ENCODE measurements around the gene MVB12B. TPM values are rescaled to one million over a fixed set of nuclear protein-coding genes. Genes with fewer than 3 reads are reported as not detected.
"Not testable (repeated sequence)": the region's sequence is repeated elsewhere in the genome, so short reads cannot be mapped to it uniquely, and the experiment has no call there.

MVB12B gene
- total RNA-seq, 2 donors from 2014 or later: 10.4 to 13.9 TPM

DNA sequence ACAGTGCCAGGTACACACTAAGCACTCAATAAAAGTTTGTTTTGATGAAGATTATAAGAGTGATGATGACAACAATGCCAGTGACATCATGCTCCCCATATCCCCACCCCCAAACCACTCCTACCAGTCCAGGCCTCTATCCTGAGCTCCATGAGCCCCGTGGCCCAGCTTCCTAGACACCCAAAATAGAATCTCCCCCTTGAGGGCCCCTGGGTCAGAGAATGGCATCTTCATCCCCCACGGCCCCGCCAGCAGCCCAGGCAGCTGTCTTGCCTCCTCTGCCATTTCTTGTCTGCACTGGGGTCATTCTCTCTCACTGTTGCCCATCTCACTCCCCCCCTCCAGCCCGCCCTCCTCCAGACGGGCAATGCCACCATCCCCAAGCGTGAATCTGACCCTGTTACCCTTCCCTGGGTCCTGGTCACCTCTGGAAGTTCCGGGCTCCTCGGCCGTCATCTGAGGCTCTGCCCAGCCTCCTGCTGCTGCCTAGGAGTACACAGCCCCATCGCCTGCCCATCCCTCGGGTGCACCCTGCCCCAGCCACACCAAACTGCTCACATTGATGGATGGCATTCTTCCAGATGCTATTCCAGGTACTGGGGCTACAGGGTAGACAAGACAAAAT lies 210.3 kb downstream of the MVB12B start:
- Mint-ChIP-seq H3K4me3 (no peak overlapping the region), H3K27me3 (peaks cover 59% of the 10 kb centered on the region), H3K36me3 (ENCODE audit: low read depth) (peaks cover 3% of the 10 kb centered on the region), H3K27ac (no peak overlapping the region), H3K4me1 (peaks cover 2% of the 10 kb centered on the region)
- ATAC-seq: no peak
- no peaks in the 10 kb centered on the region for H3K9me3 ChIP-seq (ENCODE audit: control insufficient read depth, low read length, poor library complexity, severe bottlenecking)
- no peak for DNase-seq

DNA sequence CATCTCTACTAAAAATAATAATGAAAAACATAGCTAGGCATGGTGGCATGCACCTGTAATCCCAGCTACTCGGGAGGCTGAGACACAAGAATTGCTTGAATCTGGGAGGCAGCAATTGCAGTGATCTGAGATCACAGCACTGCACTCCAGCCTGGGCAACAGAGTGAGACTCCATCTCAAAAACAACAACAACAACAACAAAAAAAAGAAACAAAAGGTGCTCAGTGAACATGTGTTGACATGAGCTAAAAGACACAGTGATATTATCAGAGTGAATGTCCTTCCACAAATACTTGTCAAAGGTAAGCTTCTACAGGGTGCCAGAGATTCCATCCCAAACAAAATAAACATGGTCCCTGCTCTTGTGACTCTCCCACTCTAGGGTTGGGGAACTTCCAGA lies 211.9 kb downstream of the MVB12B start:
- Mint-ChIP-seq H3K27me3 (peaks cover 49% of the 10 kb centered on the region), H3K27ac (no peak overlapping the region), H3K36me3 (ENCODE audit: low read depth) (peaks cover 3% of the 10 kb centered on the region), H3K4me3 (no peak overlapping the region), H3K4me1 (peaks cover 2% of the 10 kb centered on the region)
- H3K9me3 ChIP-seq (ENCODE audit: control insufficient read depth, low read length, poor library complexity, severe bottlenecking): no peaks in the 10 kb centered on the region
- DNase-seq (no peak), ATAC-seq (no peak)

DNA sequence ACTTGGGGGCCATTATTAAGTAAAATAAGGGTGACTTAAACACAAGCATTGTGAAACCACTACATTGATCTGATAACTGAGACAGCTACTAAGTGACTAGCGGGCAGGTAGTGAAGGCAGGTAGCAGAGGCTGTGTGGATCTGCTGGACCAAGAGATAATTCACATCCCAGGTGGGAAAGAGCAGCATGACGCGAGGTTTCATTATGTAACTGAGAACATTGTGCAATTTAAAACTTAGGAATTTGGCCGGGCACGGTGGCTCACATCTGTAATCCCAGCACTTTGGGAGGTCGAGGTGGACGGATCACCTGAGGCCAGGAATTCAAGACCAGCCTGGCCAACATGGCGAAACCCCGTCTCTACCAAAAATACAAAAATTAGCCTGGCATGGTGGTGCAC lies 213.8 kb downstream of the MVB12B start:
- not testable (repeated sequence) for ATAC-seq, H3K27ac Mint-ChIP-seq

DNA sequence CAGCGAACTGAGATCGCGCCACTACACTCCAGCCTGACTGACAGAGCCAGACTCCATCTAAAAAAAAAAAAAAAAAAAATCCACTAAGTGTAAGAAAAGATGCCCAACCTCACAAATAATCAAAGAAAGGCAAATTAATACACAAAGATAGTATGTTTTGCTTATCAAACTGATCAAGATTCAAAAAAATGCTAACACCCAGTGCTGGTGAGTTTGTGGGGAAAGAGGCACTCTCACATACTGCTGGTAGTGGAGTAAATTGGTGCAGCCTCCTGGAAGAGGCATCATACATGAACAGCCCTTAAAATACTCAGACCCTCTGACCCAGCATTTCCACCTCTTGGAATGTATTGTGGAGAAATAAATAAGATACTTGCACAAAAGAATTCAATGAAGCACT lies 216.9 kb downstream of the MVB12B start:
- Mint-ChIP-seq H3K4me3 (no peak overlapping the region), H3K27me3 (peaks cover 16% of the 10 kb centered on the region), H3K27ac (no peak overlapping the region), H3K36me3 (ENCODE audit: low read depth) (no peaks in the 10 kb centered on the region), H3K4me1 (no peaks in the 10 kb centered on the region)
- ATAC-seq (no peak), DNase-seq (no peak)
- no peaks in the 10 kb centered on the region for H3K9me3 ChIP-seq (ENCODE audit: control insufficient read depth, low read length, poor library complexity, severe bottlenecking)

More for the DNA sequence above, 213.8 kb downstream of the MVB12B start:
- not testable (repeated sequence) for DNase-seq; H3K4me3 Mint-ChIP-seq; H3K9me3 ChIP-seq (ENCODE audit: control insufficient read depth, low read length, poor library complexity, severe bottlenecking); H3K36me3 Mint-ChIP-seq (ENCODE audit: low read depth); H3K4me1 Mint-ChIP-seq
- peaks cover 35% of the 10 kb centered on the region for H3K27me3 Mint-ChIP-seq

DNA sequence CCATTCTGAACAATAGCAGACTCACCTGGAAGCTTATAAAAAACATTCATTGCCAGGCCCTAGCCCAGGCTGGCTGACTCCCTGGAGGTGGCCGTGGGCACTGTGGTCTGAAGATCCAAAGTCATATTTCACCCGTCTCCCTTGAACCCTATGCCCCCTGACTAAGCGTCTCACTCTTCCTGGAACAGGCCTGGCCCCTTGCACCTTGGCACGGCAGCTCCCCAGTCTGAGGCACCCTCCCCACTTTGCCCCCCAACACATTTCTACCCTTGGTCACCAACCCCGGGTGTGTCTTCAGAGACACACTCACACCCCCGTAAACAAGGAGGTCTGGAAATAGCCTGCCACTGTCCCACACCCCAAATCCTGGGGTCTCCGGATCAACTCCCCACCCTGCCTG lies 218.5 kb downstream of the MVB12B start:
- H3K27me3 Mint-ChIP-seq: peaks cover 9% of the 10 kb centered on the region
- H3K9me3 ChIP-seq (ENCODE audit: control insufficient read depth, low read length, poor library complexity, severe bottlenecking): no peaks in the 10 kb centered on the region
- no peaks in the 10 kb centered on the region for H3K4me1 Mint-ChIP-seq
- H3K4me3 Mint-ChIP-seq: no peak overlapping the region
- ATAC-seq: no peak
- no peak overlapping the region for H3K27ac Mint-ChIP-seq
- no peaks in the 10 kb centered on the region for H3K36me3 Mint-ChIP-seq (ENCODE audit: low read depth)
- DNase-seq: no peak

DNA sequence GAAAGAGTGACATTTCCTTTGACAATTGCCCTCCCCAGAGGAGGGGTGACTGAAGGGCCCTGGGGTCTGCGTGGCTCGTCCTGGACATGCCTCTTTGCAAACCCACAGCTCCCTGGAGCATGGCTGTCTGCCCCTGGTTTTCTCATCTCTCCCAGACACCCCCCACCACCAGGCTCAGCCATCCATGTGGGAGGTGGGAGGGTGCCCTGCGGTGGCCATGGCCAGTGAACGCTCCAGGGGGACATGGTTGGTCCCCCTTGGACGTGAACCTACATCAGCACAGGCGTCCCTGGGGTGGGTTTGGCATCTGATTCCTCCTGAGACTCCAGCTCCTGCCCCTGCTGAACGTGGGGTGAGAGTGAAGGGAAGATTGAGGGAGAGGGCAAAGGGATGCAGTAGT lies 219.4 kb downstream of the MVB12B start:
- Mint-ChIP-seq H3K27ac (no peak overlapping the region), H3K27me3 (peaks cover 5% of the 10 kb centered on the region), H3K4me1 (no peaks in the 10 kb centered on the region), H3K36me3 (ENCODE audit: low read depth) (no peaks in the 10 kb centered on the region), H3K4me3 (no peak overlapping the region)
- no peaks in the 10 kb centered on the region for H3K9me3 ChIP-seq (ENCODE audit: control insufficient read depth, low read length, poor library complexity, severe bottlenecking)
- ATAC-seq (no peak), DNase-seq (no peak)

DNA sequence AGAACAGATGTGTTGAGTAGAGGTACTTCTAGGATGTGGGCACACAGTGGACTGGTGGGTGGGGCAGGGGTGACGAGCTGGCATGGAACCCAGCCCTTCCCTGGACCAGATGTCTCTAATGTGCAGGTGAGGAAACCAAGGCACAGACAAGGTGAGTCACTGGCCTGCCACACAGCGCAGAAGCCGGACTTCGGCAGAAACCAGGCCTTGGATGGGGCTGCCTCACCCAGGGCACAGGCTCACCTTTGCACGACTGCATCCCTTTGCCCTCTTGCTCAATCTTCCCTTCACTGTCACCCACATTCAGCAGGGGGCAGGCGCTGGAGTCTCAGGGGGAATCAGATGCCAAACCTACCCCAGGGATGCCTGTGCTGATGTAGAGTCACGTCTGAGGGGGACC lies 221.7 kb downstream of the MVB12B start:
- ATAC-seq: no peak
- Mint-ChIP-seq H3K27me3 (peaks cover 5% of the 10 kb centered on the region), H3K4me1 (no peaks in the 10 kb centered on the region), H3K27ac (no peak overlapping the region), H3K4me3 (no peak overlapping the region), H3K36me3 (ENCODE audit: low read depth) (no peaks in the 10 kb centered on the region)
- DNase-seq: no peak
- no peaks in the 10 kb centered on the region for H3K9me3 ChIP-seq (ENCODE audit: control insufficient read depth, low read length, poor library complexity, severe bottlenecking)

DNA sequence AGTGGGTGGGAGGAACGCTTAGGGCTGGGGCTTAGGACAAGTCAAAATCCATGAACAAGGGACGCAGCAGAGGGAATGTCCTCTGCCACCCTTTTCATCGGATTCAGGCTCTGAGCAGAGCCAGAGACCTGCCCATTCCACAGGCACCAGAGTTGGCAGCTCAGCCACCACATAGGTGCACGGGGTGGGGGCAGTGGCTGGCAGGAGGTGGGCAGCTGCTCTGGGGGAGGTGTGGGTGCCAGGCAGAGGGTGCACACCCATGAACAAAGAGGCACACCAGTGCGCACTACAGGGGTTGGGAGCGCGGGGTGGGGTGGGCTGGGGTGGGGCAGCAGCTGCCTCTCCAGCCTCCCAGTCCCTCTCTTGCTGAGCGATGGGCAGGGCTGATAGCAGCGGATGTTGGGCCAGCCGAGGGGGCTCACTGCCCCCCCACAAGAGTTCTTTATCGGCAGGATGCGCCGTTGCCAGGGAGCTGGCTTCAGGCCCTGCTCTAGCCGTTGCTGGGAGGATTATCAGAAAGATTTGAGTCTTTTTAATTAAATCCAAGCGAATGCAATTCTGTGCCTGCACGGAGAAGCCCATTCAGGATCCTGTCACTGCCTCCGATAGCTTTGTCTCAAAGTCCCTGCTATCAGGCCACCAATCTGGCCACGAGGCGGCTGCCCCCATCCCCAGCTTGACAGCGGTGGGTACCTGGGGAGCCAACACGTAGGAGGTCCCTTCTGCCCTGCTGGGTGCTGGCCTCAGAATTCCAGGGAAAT lies 222.8 kb downstream of the MVB12B start:
- H3K9me3 ChIP-seq (ENCODE audit: control insufficient read depth, low read length, poor library complexity, severe bottlenecking): no peaks in the 10 kb centered on the region
- H3K27me3 Mint-ChIP-seq: peaks cover 5% of the 10 kb centered on the region
- H3K36me3 Mint-ChIP-seq (ENCODE audit: low read depth): no peaks in the 10 kb centered on the region
- H3K27ac Mint-ChIP-seq: no peak overlapping the region
- H3K4me1 Mint-ChIP-seq: no peaks in the 10 kb centered on the region
- DNase-seq (no peak), ATAC-seq (no peak)
- H3K4me3 Mint-ChIP-seq: no peak overlapping the region

DNA sequence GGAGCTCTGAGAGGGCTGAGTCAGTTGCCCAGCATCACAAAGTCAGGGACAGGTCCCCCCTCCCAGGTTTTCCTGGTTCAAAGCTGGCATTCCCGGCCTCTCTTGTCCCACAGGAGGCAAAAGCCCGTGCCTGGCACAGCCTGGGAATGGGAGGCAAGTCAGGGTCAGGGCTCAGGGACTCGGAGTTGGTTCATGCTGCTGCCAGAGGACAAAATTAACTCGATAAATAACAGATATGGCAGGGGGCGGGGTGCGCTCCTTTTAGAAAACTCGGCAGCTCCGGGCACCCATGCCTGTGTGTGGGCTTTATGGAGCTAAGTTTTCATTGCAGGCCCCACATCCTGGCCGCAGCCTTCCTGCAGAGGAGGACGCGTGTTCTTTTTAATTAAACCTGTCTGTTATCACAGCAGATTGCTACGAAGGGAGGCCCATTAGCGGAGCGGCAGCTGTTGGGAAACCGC lies 224.3 kb downstream of the MVB12B start:
- Mint-ChIP-seq H3K27me3 (peaks cover 4% of the 10 kb centered on the region), H3K36me3 (ENCODE audit: low read depth) (no peaks in the 10 kb centered on the region), H3K27ac (no peak overlapping the region), H3K4me3 (no peak overlapping the region), H3K4me1 (no peaks in the 10 kb centered on the region)
- no peak for ATAC-seq
- DNase-seq: no peak
- no peaks in the 10 kb centered on the region for H3K9me3 ChIP-seq (ENCODE audit: control insufficient read depth, low read length, poor library complexity, severe bottlenecking)

DNA sequence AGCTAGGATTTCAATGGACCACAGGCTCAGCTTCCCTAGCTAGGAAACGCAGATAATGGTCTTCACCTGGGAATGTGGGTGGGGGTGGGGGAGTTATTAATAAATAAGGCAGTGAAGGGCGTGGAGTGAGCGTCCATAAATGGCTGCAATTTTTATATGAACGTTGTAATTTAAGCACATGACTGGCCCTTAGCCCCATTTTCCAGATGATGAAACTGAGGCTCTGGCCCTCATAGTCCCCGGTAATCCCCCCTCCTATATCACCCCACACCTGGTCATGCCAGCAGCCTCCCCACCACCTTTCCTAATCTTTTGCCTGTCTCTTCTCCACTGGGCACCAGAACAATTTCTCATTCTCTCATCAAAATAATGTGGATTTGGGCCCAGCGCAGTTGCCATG lies 225.2 kb downstream of the MVB12B start:
- H3K27me3 Mint-ChIP-seq: no peaks in the 10 kb centered on the region
- DNase-seq (no peak), ATAC-seq (no peak)
- H3K9me3 ChIP-seq (ENCODE audit: control insufficient read depth, low read length, poor library complexity, severe bottlenecking): no peaks in the 10 kb centered on the region
- no peaks in the 10 kb centered on the region for H3K36me3 Mint-ChIP-seq (ENCODE audit: low read depth)
- H3K27ac Mint-ChIP-seq: no peak overlapping the region
- H3K4me1 Mint-ChIP-seq: no peaks in the 10 kb centered on the region
- no peak overlapping the region for H3K4me3 Mint-ChIP-seq

DNA sequence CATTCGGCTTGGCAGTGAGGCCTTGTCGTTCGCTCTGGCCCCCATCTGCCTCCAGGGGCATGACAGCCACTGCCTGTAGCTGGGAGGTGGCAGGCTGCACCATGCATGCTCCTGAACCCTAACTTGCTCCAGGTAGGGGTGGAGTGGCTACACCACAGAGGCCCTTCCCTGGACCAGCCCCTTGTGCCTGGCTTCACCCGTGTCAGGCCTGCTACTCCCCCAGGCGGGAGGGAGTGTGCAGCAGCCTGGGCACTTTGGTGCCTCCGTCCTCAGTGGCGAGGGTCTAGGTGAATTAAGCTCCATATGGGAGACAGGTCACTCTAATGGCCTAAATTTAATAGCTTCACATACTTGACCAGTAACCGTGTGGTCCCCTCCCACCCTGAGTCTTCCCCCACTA lies 227.7 kb downstream of the MVB12B start:
- H3K27ac Mint-ChIP-seq: no peak overlapping the region
- peaks cover 4% of the 10 kb centered on the region for H3K4me1 Mint-ChIP-seq
- H3K36me3 Mint-ChIP-seq (ENCODE audit: low read depth): no peaks in the 10 kb centered on the region
- peaks cover 9% of the 10 kb centered on the region for H3K27me3 Mint-ChIP-seq
- ATAC-seq (no peak), DNase-seq (no peak)
- H3K9me3 ChIP-seq (ENCODE audit: control insufficient read depth, low read length, poor library complexity, severe bottlenecking): no peaks in the 10 kb centered on the region
- H3K4me3 Mint-ChIP-seq: no peak overlapping the region

DNA sequence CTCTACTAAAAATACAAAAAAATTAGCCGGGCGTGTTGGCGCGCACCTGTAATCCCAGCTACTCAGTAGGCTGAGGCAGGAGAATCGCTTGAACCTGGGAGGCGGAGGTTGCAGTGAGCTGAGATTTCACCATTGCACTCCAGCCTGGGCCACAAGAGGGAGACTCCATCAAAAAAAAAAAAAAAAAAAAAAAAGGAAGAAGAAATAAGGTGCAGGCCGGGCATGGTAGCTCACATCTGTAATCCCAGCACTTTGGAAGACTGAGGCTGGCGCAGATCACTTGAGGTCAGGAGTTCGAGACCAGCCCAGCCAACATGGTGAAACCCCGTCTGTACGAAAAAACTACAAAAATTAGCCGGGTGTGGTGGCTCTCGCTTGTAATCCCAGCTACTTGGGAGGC lies 228.8 kb downstream of the MVB12B start:
- not testable (repeated sequence) for DNase-seq; H3K4me1 Mint-ChIP-seq; H3K4me3 Mint-ChIP-seq; H3K36me3 Mint-ChIP-seq (ENCODE audit: low read depth); H3K9me3 ChIP-seq (ENCODE audit: control insufficient read depth, low read length, poor library complexity, severe bottlenecking); H3K27ac Mint-ChIP-seq; ATAC-seq
- peaks cover 20% of the 10 kb centered on the region for H3K27me3 Mint-ChIP-seq

Measured in T-helper 17 cell (primary cell).